IPS-18a (cell line): ENCODE measurements around the gene TBXT.

Experiments used
- H3K27ac ChIP-seq: one replicate; pipeline ENCODE4 v1.5.1; 2013; ENCODE audit warnings: low read length
- H3K27me3 ChIP-seq: one replicate; pipeline ENCODE4 v1.6.1; 2013; ENCODE audit warnings: mild to moderate bottlenecking, low read length; ENCODE audit not compliant: control insufficient read depth, insufficient read depth
- H3K36me3 ChIP-seq: one replicate; pipeline ENCODE4 v1.6.1; 2013; ENCODE audit warnings: low read depth, low read length; ENCODE audit not compliant: control insufficient read depth
- H3K4me1 ChIP-seq: one replicate; pipeline ENCODE4 v1.6.1; 2013; ENCODE audit warnings: low read depth, low read length; ENCODE audit not compliant: control insufficient read depth
- H3K4me3 ChIP-seq: one replicate; pipeline ENCODE4 v1.5.1; 2013; ENCODE audit warnings: low read length
- H3K9ac ChIP-seq: one replicate; pipeline ENCODE4 v1.6.1; 2013; ENCODE audit warnings: mild to moderate bottlenecking, low read length, moderate library complexity
- H3K9me3 ChIP-seq: one replicate; pipeline ENCODE4 v1.6.1; 2013; ENCODE audit warnings: low read depth, low read length; ENCODE audit not compliant: control insufficient read depth

TBXT gene

GRCh38 chr6:166167801-166168615 lies at the start of gene TBXT:
TSS of gene TBXT (minus strand) at chr6:166167851. CDS start at chr6:166167591, 260 bp downstream.
- H3K27me3 ChIP-seq: peaks cover 99% of the 10 kb centered on the region
- H3K36me3 ChIP-seq: no peaks in the 10 kb centered on the region
- no peak within 1 kb of the TSS for H3K9ac ChIP-seq
- no peaks in the 10 kb centered on the region for H3K9me3 ChIP-seq
- peak within 1 kb of the TSS; percentile 67 for H3K4me3 ChIP-seq
- peaks cover 22% of the 10 kb centered on the region for H3K4me1 ChIP-seq
- H3K27ac ChIP-seq: no peak within 1 kb of the TSS

- Histone ChIP-seq H3K27me3 (peaks cover 25% of the 10 kb centered on the region), H3K9me3 (no peaks in the 10 kb centered on the region), H3K9ac (no peak overlapping the region), H3K36me3 (no peaks in the 10 kb centered on the region), H3K4me1 (peaks cover 10% of the 10 kb centered on the region), H3K4me3 (no peak overlapping the region), H3K27ac (no peak overlapping the region)
Observed at GRCh38 chr6:166207284-166207561, 39.6 kb upstream of the TBXT start.

- H3K9me3 ChIP-seq: no peaks in the 10 kb centered on the region
- no peak overlapping the region for H3K4me3 ChIP-seq
- peaks cover 25% of the 10 kb centered on the region for H3K27me3 ChIP-seq
- no peaks in the 10 kb centered on the region for H3K36me3 ChIP-seq
- no peak overlapping the region for H3K9ac ChIP-seq
- H3K4me1 ChIP-seq: peaks cover 10% of the 10 kb centered on the region
- no peak overlapping the region for H3K27ac ChIP-seq
Observed at GRCh38 chr6:166206510-166207283, 39.0 kb upstream of the TBXT start.

GRCh38 chr6:166206066-166206465 lies 38.4 kb upstream of the TBXT start:
- Histone ChIP-seq H3K9ac (no peak overlapping the region), H3K27me3 (peaks cover 26% of the 10 kb centered on the region), H3K4me1 (peaks cover 10% of the 10 kb centered on the region), H3K4me3 (no peak overlapping the region), H3K27ac (no peak overlapping the region), H3K36me3 (no peaks in the 10 kb centered on the region), H3K9me3 (no peaks in the 10 kb centered on the region)

- Histone ChIP-seq H3K9ac (no peak overlapping the region), H3K27ac (no peak overlapping the region), H3K9me3 (no peaks in the 10 kb centered on the region), H3K4me3 (no peak overlapping the region), H3K4me1 (peaks cover 10% of the 10 kb centered on the region), H3K36me3 (no peaks in the 10 kb centered on the region), H3K27me3 (peaks cover 33% of the 10 kb centered on the region)
Observed at GRCh38 chr6:166204852-166205650, 37.4 kb upstream of the TBXT start.

- Histone ChIP-seq H3K9me3 (no peaks in the 10 kb centered on the region), H3K4me3 (no peak overlapping the region), H3K27me3 (peaks cover 33% of the 10 kb centered on the region), H3K4me1 (peaks cover 10% of the 10 kb centered on the region), H3K27ac (no peak overlapping the region), H3K36me3 (no peaks in the 10 kb centered on the region), H3K9ac (no peak overlapping the region)
Observed at GRCh38 chr6:166203641-166204222, 36.1 kb upstream of the TBXT start.

- peaks cover 10% of the 10 kb centered on the region for H3K4me1 ChIP-seq
- H3K9ac ChIP-seq: no peak overlapping the region
- no peaks in the 10 kb centered on the region for H3K36me3 ChIP-seq
- H3K9me3 ChIP-seq: no peaks in the 10 kb centered on the region
- H3K4me3 ChIP-seq: no peak overlapping the region
- peaks cover 39% of the 10 kb centered on the region for H3K27me3 ChIP-seq
- H3K27ac ChIP-seq: no peak overlapping the region
Observed at GRCh38 chr6:166203003-166203640, 35.5 kb upstream of the TBXT start.

GRCh38 chr6:166202321-166202733 lies 34.7 kb upstream of the TBXT start:
- Histone ChIP-seq H3K27me3 (peaks cover 47% of the 10 kb centered on the region), H3K9ac (no peak overlapping the region), H3K4me1 (peaks cover 15% of the 10 kb centered on the region), H3K4me3 (no peak overlapping the region), H3K36me3 (no peaks in the 10 kb centered on the region), H3K9me3 (no peaks in the 10 kb centered on the region), H3K27ac (no peak overlapping the region)

GRCh38 chr6:166201878-166202277 lies 34.2 kb upstream of the TBXT start:
- H3K9me3 ChIP-seq: no peaks in the 10 kb centered on the region
- no peak overlapping the region for H3K4me3 ChIP-seq
- H3K27me3 ChIP-seq: peaks cover 51% of the 10 kb centered on the region
- no peaks in the 10 kb centered on the region for H3K36me3 ChIP-seq
- H3K9ac ChIP-seq: no peak overlapping the region
- H3K4me1 ChIP-seq: peaks cover 20% of the 10 kb centered on the region
- H3K27ac ChIP-seq: no peak overlapping the region

- no peak overlapping the region for H3K9ac ChIP-seq
- H3K27ac ChIP-seq: no peak overlapping the region
- H3K9me3 ChIP-seq: no peaks in the 10 kb centered on the region
- peaks cover 13% of the 10 kb centered on the region for H3K4me1 ChIP-seq
- no peaks in the 10 kb centered on the region for H3K36me3 ChIP-seq
- peak overlapping the region; percentile 31 for H3K4me3 ChIP-seq
- peaks cover 36% of the 10 kb centered on the region for H3K27me3 ChIP-seq
Observed at GRCh38 chr6:166197361-166197760, 29.7 kb upstream of the TBXT start.

- Histone ChIP-seq H3K4me3 (no peak overlapping the region), H3K9me3 (no peaks in the 10 kb centered on the region), H3K27ac (no peak overlapping the region), H3K27me3 (peaks cover 33% of the 10 kb centered on the region), H3K4me1 (peaks cover 13% of the 10 kb centered on the region), H3K36me3 (no peaks in the 10 kb centered on the region), H3K9ac (no peak overlapping the region)
Observed at GRCh38 chr6:166195860-166196238, 28.2 kb upstream of the TBXT start.
